Lung microvascular endothelial cell (primary cell): ENCODE data around the gene SCART1. TPM values are rescaled to one million over a fixed set of nuclear protein-coding genes. Genes with fewer than 3 reads are reported as not detected.
"Not testable (repeated sequence)": the region's sequence is repeated elsewhere in the genome, so short reads cannot be mapped to it uniquely, and the experiment has no call there.

Experiments used
- DNase-seq, 2 donors: peaks; one replicate each; pipeline versions ENCODE4 v3.0.0 to v3.0.0-alpha.2; 2010; ENCODE audit warnings: low read depth in 2 of 2
- total RNA-seq: library from RNA; depleted of rRNA; stranded (reverse); fragments of >200 nt; gene quantifications from 2 replicates; pipeline ENCODE4 v1.2.1, GENCODE V29; 2014

The SCART1 gene
- total RNA-seq, 1 donor from 2014 or later: 0.40 TPM

- not testable (repeated sequence) for DNase-seq
These were observed 21.7 kb upstream of the SCART1 start for GRCh38 chr10:133431888-133432613.

DNA sequence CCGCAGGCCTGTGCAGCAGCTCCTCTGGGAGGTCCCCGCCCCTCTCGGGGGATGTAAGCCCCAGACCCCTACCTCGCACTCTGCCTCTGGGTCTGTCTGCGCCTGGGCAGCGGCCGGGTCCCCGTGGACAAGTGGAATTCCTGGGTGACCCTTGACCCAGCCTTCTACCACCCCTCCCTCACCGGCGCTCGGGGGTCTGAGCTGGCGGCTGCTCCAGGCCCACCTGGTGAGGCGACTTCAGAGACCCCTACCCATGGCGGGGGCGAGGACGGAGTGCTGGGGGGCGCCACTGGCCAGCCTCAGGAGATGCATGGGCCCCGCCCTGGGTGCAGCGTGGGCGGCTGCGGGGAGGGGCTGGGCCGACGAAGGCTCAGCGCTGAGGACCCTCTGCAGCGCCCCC lies 21.0 kb upstream of the SCART1 start:
- DNase-seq: not testable (repeated sequence)

GRCh38 chr10:133438711-133439273 lies 15.0 kb upstream of the SCART1 start:
- peak; percentile 37 for DNase-seq

DNA sequence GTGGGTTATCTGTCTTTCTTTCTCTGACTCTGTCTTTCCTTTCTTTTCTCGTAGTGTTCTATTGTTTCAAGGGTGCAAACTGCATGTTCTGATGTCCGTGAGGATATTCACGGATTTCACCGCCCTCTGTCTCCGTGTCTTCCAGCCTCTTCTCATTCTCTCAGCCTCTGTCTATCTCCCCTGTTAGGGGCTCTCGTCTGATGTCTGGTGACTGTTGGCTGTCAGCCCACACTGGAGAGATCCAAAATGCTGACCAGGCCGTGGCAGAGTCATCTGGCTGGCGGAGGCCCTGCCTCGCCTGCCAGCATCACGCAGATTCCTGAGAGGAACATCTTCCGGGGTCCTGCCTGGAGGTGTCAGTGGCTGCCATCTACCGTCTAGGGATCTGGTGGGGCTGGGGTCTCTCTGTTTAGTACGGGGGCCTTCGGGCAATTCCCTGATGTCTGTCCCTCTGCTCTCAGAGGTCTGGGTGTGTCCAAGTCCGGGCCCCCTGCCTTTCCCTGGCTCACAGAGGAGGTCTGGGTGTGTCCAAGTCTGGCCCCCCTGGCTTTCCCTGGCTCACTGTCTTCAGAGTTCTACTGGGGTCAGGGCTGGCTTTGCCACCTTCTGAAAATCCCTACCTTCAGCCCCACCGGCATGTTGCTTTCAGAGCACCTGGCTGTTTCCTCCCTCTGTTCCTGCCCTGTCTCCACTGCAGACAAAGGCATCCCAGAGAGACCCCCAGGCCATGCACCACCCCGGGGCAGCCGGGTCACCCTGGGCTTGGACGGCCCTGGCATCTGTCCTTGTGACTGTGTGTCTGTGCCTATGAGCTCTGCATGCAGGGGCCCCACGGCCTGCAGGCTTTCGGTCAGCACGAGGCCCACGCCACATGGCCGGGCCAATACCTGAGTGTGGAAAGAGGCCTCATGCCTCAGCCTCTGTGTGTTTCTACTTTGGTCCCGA lies 14.0 kb upstream of the SCART1 start:
- DNase-seq: no peak

DNA sequence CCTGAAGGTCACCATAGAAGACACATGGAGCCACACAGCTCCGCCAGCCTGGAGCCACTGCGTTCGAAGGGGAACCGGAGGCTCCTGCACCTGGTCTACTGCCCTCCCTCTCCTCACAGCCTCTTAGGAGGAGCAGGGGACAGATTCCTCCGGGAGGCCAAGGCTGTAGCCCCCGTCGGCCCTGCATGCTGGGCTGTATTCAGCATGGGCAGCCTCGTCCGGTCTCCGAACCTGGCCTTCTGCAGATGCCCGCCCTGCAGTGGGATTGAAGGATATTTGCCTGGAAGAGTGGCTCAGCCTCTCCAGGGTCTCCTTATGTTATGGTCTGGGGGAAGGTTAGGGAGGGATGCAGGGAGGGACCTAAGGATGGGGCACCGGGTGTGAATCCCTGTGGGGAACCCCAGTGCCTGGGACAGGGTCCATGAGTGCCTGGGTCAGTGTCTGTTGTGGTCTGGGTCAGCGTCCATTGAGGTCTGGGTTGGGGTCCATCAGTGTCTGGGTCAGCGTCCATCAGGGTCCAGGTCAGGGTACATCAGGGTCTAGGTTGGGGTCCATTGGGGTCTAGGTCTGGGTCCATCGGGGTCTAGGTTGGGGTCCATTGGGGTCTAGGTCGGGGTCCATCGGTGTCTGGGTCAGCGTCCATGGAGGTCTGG lies 13.0 kb upstream of the SCART1 start:
- no peak for DNase-seq

- DNase-seq: not testable (repeated sequence)
These were observed 12.4 kb upstream of the SCART1 start for GRCh38 chr10:133441356-133441755.

- no peak for DNase-seq
These were observed 12.0 kb upstream of the SCART1 start for GRCh38 chr10:133441780-133442179.

GRCh38 chr10:133442191-133442966 lies 11.4 kb upstream of the SCART1 start:
- DNase-seq: no peak

DNA sequence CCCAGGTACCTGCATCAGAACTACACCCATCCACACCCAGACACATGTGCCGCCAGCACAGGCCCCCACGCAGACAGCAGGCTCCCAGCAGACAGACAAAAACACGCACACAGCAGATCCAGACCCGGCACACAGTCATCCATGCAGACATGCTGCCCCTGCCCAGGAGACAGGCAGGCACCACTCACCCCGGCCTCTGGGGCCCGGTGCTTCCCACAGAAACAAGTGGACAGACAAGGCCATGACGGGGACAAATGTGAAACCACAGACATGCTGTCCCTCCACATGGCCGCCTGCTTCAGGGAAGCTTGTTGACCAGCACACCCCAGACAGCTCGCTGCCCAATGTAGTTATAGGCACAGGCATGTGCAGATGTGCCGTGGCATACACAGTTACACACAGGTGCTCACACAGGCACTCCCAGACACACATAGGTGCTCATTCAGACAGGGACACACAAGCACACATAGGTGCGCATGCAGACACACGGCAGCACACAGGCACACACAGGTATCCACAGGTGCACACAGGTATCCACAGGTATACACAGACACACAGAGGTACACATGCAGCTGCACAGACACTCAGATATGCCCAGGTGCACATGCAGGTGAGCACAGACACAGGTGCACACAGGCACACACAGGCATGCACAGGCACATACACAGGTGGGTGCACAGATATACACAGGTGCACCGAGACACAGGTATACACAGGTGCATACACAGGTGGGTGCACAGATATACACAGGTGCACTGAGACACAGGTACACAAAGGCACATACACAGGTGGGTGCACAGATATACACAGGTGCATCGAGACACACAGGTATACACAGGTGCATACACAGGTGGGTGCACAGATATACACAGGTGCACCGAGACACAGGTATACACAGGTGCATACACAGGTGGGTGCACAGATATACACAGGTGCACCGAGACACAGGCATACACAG lies 10.5 kb upstream of the SCART1 start:
- no peak for DNase-seq

DNA sequence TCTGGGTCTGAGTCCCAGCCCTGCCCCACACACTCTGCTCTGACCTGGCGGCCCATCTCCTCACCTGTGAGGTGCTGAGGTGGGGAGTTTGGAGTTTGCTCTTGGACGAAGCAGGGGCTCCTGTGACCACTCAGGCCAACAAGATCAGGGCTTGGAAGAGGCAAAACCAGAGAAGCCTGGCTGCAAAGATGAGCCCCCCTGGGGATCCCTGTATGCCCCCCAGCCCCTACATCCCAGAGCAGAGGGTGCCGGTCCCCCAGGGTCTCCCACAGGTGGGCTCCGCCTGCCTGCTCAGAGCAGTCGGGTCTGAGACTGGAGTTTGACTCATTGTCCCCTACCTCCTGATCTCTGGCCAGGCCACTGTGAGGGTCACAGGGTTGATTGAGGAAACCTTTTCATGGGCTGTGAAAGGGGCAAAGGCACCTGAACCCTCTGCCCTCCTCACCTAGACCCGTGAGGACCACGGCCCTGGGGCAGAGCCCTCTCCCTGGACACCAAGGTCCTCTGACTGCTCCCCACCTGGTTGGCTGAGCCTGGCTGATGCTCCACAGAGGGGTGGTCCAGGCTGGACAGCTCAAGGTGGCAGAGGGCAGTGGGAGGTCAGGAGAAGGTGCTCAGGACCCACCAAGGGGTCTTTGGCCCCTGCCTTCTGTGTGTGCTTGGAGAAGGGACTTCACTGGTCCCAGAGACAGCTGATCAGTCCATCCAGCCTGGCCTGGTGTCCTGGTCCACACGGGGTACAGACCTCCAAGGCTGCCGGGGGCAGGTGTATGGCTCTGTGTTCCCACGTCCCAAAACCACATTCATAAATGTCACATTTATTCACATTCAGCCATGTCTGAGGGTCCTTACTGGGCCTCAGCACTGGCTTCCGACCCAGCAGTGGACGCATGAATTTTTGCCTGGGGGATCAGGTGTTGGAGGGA lies 9.1 kb upstream of the SCART1 start:
- DNase-seq: no peak

- DNase-seq: no peak
These were observed 8.4 kb upstream of the SCART1 start for GRCh38 chr10:133445268-133445732.

DNA sequence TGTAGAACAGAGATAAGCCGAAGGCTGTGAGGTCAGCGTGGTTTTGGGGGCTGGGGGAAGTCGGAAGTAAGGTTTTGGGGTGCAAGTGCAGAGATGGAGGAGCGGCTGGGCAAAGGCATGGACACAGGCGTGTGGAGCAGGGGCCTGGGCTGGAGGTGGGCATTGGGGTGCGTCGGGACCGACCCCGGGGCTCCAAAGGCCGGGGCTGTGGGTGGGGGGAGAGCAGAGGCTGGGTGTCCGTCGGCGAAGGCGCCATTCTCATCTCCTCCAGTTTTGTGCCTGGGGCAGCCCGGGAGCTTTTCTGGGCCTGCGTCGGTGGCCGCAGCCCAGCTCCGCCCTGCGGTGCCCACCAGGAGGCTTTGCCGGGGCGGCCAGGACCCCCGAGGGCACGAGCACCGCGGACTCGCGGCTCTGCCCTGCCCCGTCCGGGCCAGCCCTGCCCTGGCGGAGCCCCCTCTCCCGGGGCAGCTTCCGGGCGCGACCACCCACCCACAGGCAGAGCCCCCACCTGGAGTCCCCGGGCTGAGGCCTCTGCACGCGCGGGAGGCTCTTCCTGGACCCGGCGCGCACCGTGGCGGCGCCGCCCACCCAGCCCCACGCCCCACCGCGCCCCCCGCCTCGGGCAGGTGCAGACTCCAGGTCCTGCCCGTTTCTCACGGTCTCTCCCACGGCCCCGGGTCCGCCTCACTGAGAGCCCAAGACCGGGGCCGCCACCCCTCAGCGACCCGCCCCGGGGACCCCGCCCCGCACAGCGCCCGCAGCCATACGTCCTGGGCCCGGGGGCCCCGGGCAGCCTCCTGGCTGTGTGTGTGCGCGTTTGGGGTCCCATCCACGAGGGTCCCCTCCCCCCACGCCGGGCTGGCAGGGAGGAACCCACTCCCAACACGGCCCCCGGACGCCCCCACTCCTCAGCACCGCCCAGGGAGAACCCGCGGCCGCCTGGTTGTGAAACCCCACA lies 7.7 kb upstream of the SCART1 start:
- no peak for DNase-seq

DNA sequence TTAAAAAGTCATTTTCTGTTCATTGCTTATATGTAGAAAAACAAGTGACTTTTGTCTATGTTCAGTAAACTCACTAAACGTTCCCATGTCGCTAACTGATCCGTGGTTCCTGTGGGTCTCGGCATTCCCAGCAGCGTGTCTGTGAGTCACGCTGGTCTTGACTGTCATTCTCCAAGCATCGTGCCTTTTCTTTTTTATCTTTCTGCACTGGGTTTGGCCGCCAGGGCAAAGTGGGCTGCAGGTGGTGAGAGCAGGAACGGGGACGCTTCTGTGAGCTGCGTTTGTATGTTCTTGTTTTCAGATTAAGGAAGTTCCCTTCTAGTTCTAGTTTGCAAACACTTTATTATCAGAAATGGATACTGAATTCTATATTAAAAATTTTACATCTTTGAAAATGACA lies 6.8 kb upstream of the SCART1 start:
- no peak for DNase-seq

DNA sequence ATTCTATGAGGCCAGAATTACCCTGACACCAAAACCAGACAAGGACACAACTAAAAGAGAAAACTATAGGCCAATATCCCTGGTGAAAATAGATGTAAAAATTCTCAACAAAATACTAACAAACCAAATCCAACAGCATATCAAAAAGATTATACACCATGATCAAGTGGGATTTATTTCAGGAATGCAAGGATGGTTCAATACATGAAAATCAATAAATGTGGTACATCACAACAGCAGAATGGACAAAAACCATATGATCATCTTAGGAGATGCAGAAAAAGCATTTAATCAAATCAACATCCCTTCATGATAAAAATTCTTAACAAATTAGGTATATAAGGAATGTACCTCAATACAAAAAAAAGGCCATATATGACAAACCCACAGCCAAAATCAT lies 5.6 kb upstream of the SCART1 start:
- DNase-seq: no peak

- DNase-seq: no peak
These were observed 2.4 kb upstream of the SCART1 start for GRCh38 chr10:133451346-133451745.

- no peak for DNase-seq
These were observed 1.3 kb upstream of the SCART1 start for GRCh38 chr10:133452453-133452852.

DNA sequence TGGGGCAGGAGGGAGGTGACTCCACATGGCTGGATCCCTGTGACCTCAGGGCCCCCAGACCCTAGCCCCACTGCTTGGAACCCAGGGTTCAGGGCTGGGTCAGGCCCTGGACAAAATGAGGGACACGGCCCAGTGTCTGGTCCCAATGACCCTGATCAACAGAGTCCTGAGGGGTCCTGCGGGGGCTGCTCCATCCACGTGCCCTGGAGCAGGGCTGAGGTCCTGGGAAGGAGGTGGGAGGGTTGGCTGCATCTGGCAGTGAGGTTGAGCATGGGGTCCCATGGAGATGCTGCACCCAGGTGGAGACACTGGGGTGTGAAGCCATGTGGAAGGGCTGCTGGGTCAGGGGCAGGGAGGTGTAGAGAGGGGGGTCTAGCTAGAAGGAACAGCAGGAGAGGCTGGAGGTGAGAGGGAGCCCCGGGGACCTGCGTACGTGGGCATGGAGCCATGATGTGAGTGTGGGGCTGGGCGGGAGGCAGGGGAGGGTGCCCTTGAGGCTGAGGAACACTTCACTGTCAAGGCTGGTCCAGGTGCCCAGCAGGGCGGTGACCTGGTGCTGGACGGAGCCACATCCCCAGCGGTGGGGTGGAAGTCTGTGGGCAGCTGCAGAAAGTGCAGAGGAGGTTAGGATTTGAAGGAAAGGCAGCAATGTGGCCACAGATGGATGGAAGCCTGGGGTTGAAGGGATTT lies 604 bp downstream of the SCART1 start:
- DNase-seq: no peak
